ENCODE results near the gene AXIN2. TPM values are rescaled to one million over a fixed set of nuclear protein-coding genes. Genes with fewer than 3 reads are reported as not detected.

The AXIN2 gene
- total RNA-seq, 1 donor from 2014 or later = 19.8 TPM

- Histone ChIP-seq H3K36me3 (ENCODE audit: control insufficient read depth in 3 of 3, insufficient read depth in 3 of 3, low read length in 3 of 3) (no peaks in the 10 kb centered on the region), H3K4me1 (ENCODE audit: control insufficient read depth in 3 of 3, insufficient read depth in 3 of 3, low read length in 3 of 3) (peaks cover 0 to 2% (median 0%) of the 10 kb centered on the region in 3 donors), H3K27me3 (ENCODE audit: control insufficient read depth in 3 of 3, insufficient read depth in 3 of 3, low read length in 3 of 3) (no peaks in the 10 kb centered on the region), H3K9ac (ENCODE audit: low read depth in 1 of 3, low read length in 3 of 3) (no peak overlapping the region), H3K4me3 (ENCODE audit: low read length in 3 of 3) (no peak overlapping the region), H3K27ac (ENCODE audit: low read depth, low read length) (no peak overlapping the region), H3K9me3 (ENCODE audit: control insufficient read depth in 3 of 3, low read length in 3 of 3) (no peaks in the 10 kb centered on the region)
These were observed 33.7 kb upstream of the AXIN2 start for GRCh38 chr17:65595071-65595656.

DNA sequence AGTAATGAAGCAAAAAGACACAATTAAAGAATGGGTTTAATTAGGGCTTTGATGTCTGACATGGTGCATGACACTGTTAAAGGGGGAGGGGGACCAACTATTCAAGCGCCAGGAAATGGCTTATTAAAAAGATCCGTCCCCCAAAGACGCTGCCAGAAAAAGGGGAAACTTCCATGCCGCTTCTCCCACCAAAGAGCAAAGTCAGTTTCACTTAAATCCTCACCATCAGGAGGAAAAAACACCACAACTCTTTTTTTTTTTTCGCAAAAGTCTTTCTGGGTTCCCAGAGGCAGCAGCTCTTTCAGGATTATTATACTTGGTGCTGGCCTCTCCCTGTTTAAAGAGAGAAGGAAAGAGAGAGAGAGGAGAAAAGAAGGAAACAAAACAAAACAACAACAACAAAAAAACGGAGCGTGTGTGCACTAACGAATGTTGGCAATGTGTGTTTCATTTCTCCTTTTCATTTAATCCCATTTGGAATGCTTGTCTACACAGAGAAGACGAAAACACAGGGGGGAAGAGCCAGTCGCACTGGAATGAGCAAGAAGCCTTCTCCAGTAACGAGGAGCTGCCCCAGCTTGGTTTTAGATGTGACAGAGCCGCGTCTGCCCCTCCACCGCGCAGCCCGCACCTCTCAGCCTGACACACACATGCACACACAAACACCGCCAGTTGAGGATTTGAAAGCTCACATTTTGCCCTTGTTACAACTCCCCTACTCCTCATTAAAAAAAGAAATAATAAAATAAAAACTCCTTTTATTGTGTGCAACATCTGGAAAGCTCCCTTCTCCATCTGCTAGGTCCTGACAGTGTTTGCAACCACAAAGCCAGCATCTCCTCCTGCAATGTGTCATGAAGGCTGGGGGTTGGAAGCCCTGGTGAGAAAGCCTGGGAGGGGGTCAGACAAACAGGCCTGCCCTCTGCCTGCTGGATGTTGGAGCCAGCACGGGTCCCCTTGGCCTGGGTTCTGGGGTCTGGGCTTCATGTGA lies 32.7 kb upstream of the AXIN2 start:
- Histone ChIP-seq H3K9me3 (ENCODE audit: control insufficient read depth in 3 of 3, low read length in 3 of 3) (no peaks in the 10 kb centered on the region), H3K27me3 (ENCODE audit: control insufficient read depth in 3 of 3, insufficient read depth in 3 of 3, low read length in 3 of 3) (no peaks in the 10 kb centered on the region), H3K4me3 (ENCODE audit: low read length in 3 of 3) (no peak overlapping the region), H3K9ac (ENCODE audit: low read depth in 1 of 3, low read length in 3 of 3) (peak overlapping the region in 1 of 3 donors; percentile 20), H3K4me1 (ENCODE audit: control insufficient read depth in 3 of 3, insufficient read depth in 3 of 3, low read length in 3 of 3) (peaks cover 0 to 2% (median 0%) of the 10 kb centered on the region in 3 donors), H3K36me3 (ENCODE audit: control insufficient read depth in 3 of 3, insufficient read depth in 3 of 3, low read length in 3 of 3) (no peaks in the 10 kb centered on the region), H3K27ac (ENCODE audit: low read depth, low read length) (no peak overlapping the region)

DNA sequence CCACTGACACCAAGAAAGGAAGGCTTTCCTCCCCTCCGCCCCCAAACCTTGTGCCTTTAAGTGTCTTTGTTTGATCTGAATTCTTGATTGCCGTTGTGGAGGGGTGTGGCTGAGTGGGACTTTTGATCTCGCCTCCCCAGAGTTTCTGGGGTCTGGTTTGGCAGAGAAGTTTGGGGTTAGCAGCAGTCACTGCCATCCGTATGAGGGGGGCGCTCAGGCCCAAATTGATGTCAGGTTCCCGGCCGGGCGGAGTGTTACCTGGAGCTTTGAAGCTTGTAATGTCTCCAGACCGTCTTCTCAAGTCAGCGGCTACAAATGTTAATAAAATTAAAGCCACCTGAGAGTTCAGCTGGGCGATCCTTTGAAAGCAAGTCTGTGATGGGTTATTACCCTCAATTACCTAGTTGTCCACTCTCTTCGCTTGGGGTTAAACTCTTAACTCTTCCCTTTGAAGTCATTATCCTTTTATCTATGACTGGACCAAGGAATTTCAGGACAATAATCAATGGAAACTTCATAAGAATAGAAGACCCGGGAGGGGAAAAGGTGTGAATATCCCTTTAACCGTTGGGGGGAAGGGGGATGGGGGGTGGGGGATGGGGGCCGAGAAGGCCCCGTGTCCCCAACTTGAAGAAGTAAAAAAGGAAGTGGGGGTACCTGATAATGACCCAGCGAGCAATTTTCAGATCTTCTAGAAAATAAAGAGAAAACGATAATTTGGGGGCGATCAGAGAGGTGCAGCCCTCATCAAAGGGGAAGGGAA lies 31.8 kb upstream of the AXIN2 start:
- Histone ChIP-seq H3K36me3 (ENCODE audit: control insufficient read depth in 3 of 3, insufficient read depth in 3 of 3, low read length in 3 of 3) (no peaks in the 10 kb centered on the region), H3K4me3 (ENCODE audit: low read length in 3 of 3) (no peak overlapping the region), H3K27ac (ENCODE audit: low read depth, low read length) (no peak overlapping the region), H3K9me3 (ENCODE audit: control insufficient read depth in 3 of 3, low read length in 3 of 3) (no peaks in the 10 kb centered on the region), H3K9ac (ENCODE audit: low read depth in 1 of 3, low read length in 3 of 3) (no peak overlapping the region), H3K27me3 (ENCODE audit: control insufficient read depth in 3 of 3, insufficient read depth in 3 of 3, low read length in 3 of 3) (no peaks in the 10 kb centered on the region), H3K4me1 (ENCODE audit: control insufficient read depth in 3 of 3, insufficient read depth in 3 of 3, low read length in 3 of 3) (peaks cover 0 to 2% (median 0%) of the 10 kb centered on the region in 3 donors)

DNA sequence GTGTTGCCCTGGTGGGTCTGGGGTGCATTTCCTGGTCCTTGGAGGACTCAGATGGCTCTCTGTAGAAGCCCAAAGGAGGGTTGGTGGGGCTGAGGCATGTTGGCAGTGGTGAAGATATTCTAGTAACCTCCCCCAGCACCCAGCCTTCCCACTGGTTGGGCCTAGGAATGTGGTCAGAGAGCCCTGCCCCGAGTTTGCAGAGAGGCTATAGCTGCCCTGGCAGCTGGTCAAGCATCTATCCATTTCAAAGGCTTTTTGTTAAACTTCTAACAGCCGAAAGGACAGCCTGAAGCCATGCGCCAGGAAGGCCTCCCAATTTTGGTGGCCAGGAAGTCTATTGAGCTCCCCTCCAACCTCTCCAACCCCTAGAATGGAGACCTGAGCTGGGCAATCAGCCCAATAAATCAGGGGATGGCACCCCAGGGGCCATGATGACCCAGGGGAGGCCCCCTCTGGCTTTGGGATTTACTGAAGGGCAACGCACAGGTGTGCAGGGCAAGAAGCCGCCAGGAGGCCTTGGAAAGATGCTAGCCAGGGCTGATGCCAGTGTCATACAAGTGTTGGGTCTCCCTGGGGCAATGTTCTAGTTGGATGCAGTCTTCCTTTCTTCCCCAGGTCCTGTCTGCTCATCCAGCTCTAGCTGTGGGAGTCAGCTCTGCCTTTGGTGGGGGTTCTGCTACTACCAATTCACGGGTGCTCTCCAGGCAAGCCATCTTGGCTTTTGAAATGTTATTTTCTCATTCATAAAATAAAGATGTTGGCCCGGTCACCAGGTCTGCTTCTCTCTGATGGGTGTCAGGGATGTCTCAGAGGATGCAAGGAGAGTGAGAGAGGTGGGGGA lies 30.9 kb upstream of the AXIN2 start:
- no peak overlapping the region for H3K9ac ChIP-seq (ENCODE audit: low read depth in 1 of 3, low read length in 3 of 3)
- no peak overlapping the region for H3K27ac ChIP-seq (ENCODE audit: low read depth, low read length)
- peaks cover 0 to 3% (median under 1%) of the 10 kb centered on the region in 3 donors for H3K4me1 ChIP-seq (ENCODE audit: control insufficient read depth in 3 of 3, insufficient read depth in 3 of 3, low read length in 3 of 3)
- no peaks in the 10 kb centered on the region for H3K9me3 ChIP-seq (ENCODE audit: control insufficient read depth in 3 of 3, low read length in 3 of 3)
- H3K4me3 ChIP-seq (ENCODE audit: low read length in 3 of 3) = no peak overlapping the region
- no peaks in the 10 kb centered on the region for H3K27me3 ChIP-seq (ENCODE audit: control insufficient read depth in 3 of 3, insufficient read depth in 3 of 3, low read length in 3 of 3)
- H3K36me3 ChIP-seq (ENCODE audit: control insufficient read depth in 3 of 3, insufficient read depth in 3 of 3, low read length in 3 of 3) = no peaks in the 10 kb centered on the region

DNA sequence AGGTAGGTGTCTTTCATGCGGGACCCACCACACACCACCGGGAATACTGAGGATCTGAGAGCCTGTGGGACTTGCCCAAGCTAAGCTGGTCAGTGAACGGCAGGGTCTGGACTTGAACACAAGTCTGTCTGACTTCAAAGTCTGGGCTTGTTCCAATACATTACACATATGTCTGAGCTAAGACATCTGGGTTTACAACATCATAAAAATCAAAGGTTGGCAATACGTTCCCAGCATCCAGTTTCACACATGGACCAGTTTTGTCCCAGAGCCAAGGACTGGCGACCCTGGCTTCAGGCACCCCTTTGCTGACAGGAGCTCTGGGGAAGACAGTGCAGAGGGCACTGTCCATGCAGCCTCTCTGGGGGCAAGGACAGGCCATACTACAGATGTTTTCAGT lies 27.9 kb upstream of the AXIN2 start:
- no peaks in the 10 kb centered on the region for H3K9me3 ChIP-seq (ENCODE audit: control insufficient read depth in 3 of 3, low read length in 3 of 3)
- H3K27ac ChIP-seq (ENCODE audit: low read depth, low read length) = no peak overlapping the region
- H3K36me3 ChIP-seq (ENCODE audit: control insufficient read depth in 3 of 3, insufficient read depth in 3 of 3, low read length in 3 of 3) = no peaks in the 10 kb centered on the region

DNA sequence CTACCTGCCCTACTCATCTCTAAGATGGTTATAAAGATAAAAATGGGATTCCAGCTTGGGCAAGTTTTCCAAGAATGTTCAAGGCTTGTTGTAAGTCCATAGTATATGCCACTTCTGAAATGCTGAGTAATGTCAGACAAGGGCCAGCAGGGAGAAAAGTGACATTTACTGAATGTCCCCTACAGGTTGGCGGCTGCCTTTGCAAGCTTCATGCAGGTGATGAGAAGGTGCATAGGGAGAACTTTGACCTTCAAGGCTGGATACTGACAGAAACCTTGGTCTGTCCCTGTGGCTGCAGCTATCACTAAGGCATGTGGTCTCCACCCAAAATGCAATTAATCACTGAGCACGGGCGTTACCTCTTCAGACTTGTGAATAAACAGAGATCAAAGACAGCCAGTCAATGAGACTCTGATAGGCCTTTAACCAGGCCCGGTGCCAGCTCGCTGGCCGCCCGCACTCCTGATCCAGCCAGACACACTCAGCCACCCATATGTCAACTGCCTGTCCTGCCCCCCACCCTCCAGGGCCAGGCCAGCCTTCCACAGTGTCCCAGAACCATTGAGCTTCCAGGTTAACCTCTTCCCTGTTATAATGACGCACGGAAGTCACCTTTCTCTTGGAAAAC lies 26.8 kb upstream of the AXIN2 start:
- Histone ChIP-seq H3K9ac (ENCODE audit: low read depth in 1 of 3, low read length in 3 of 3) (no peak overlapping the region), H3K27ac (ENCODE audit: low read depth, low read length) (no peak overlapping the region), H3K9me3 (ENCODE audit: control insufficient read depth in 3 of 3, low read length in 3 of 3) (no peaks in the 10 kb centered on the region), H3K36me3 (ENCODE audit: control insufficient read depth in 3 of 3, insufficient read depth in 3 of 3, low read length in 3 of 3) (no peaks in the 10 kb centered on the region), H3K4me3 (ENCODE audit: low read length in 3 of 3) (no peak overlapping the region), H3K4me1 (ENCODE audit: control insufficient read depth in 3 of 3, insufficient read depth in 3 of 3, low read length in 3 of 3) (peaks cover 20 to 27% (median 20%) of the 10 kb centered on the region in 3 donors), H3K27me3 (ENCODE audit: control insufficient read depth in 3 of 3, insufficient read depth in 3 of 3, low read length in 3 of 3) (no peaks in the 10 kb centered on the region)

More for the DNA sequence above, 27.9 kb upstream of the AXIN2 start:
- peaks cover 11 to 17% (median 13%) of the 10 kb centered on the region in 3 donors for H3K4me1 ChIP-seq (ENCODE audit: control insufficient read depth in 3 of 3, insufficient read depth in 3 of 3, low read length in 3 of 3)
- no peak overlapping the region for H3K9ac ChIP-seq (ENCODE audit: low read depth in 1 of 3, low read length in 3 of 3)
- no peak overlapping the region for H3K4me3 ChIP-seq (ENCODE audit: low read length in 3 of 3)
- H3K27me3 ChIP-seq (ENCODE audit: control insufficient read depth in 3 of 3, insufficient read depth in 3 of 3, low read length in 3 of 3) = no peaks in the 10 kb centered on the region

GRCh38 chr17:65587534-65588180 lies 26.2 kb upstream of the AXIN2 start:
- no peak overlapping the region for H3K27ac ChIP-seq (ENCODE audit: low read depth, low read length)
- peaks cover 20 to 27% (median 20%) of the 10 kb centered on the region in 3 donors for H3K4me1 ChIP-seq (ENCODE audit: control insufficient read depth in 3 of 3, insufficient read depth in 3 of 3, low read length in 3 of 3)

GRCh38 chr17:65586899-65587298 lies 25.5 kb upstream of the AXIN2 start:
- no peak overlapping the region for H3K4me3 ChIP-seq (ENCODE audit: low read length in 3 of 3)
- no peaks in the 10 kb centered on the region for H3K36me3 ChIP-seq (ENCODE audit: control insufficient read depth in 3 of 3, insufficient read depth in 3 of 3, low read length in 3 of 3)
- H3K27ac ChIP-seq (ENCODE audit: low read depth, low read length) = no peak overlapping the region
- H3K27me3 ChIP-seq (ENCODE audit: control insufficient read depth in 3 of 3, insufficient read depth in 3 of 3, low read length in 3 of 3) = no peaks in the 10 kb centered on the region
- no peaks in the 10 kb centered on the region for H3K9me3 ChIP-seq (ENCODE audit: control insufficient read depth in 3 of 3, low read length in 3 of 3)
- peaks cover 20 to 27% (median 20%) of the 10 kb centered on the region in 3 donors for H3K4me1 ChIP-seq (ENCODE audit: control insufficient read depth in 3 of 3, insufficient read depth in 3 of 3, low read length in 3 of 3)
- H3K9ac ChIP-seq (ENCODE audit: low read depth in 1 of 3, low read length in 3 of 3) = no peak overlapping the region

More at GRCh38 chr17:65587534-65588180, 26.2 kb upstream of the AXIN2 start:
- no peaks in the 10 kb centered on the region for H3K27me3 ChIP-seq (ENCODE audit: control insufficient read depth in 3 of 3, insufficient read depth in 3 of 3, low read length in 3 of 3)
- H3K9ac ChIP-seq (ENCODE audit: low read depth in 1 of 3, low read length in 3 of 3) = no peak overlapping the region
- H3K4me3 ChIP-seq (ENCODE audit: low read length in 3 of 3) = no peak overlapping the region
- H3K9me3 ChIP-seq (ENCODE audit: control insufficient read depth in 3 of 3, low read length in 3 of 3) = no peaks in the 10 kb centered on the region
- no peaks in the 10 kb centered on the region for H3K36me3 ChIP-seq (ENCODE audit: control insufficient read depth in 3 of 3, insufficient read depth in 3 of 3, low read length in 3 of 3)
